GM18873 (cell line): ENCODE results near the gene PPP1R2B.

Experiments
- ATAC-seq: cut with Tn5 transposase; IDR thresholded peaks from one replicate; pipeline ENCODE4 v1.9.1; 2021; ENCODE audit warnings: mild to moderate bottlenecking, moderate library complexity, moderate number of reproducible peaks; ENCODE audit not compliant: unreplicated experiment, low FRiP score

The PPP1R2B gene

DNA sequence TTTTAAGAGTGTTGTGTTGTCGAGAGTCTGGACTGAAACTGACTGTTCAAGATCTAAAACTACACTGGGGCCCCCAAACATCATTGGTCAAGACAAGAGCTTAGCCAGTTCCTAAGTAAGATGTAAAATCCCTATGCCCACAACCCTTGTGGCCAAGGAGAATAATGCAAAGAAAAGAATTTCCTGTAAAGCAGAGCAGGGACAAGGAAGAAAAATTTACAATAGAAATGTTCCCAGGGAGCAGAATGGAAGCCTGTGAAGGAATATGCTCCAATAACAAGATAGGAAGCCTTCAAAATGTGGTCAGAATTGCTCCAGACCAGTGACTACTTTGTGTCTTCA lies 20.4 kb downstream of the PPP1R2B start:
- no peak for ATAC-seq

DNA sequence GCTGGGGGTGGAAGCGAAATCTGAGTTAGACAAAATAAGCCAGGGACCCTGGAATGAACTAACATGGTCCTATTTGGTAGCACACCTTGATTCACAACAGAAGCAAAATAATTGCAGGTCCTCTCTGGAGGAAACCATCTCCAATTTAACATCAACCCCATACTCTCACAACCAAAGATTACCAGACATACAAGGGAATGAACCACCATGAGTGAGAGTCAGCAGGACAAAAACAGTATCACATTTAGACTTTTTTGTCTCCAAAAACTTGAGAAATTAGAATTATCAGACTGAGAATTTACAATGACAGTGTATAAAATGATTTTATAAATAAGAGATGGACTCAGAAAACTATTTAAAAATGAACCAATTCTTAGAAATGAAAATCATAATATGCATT lies 21.1 kb downstream of the PPP1R2B start:
- ATAC-seq: no peak

DNA sequence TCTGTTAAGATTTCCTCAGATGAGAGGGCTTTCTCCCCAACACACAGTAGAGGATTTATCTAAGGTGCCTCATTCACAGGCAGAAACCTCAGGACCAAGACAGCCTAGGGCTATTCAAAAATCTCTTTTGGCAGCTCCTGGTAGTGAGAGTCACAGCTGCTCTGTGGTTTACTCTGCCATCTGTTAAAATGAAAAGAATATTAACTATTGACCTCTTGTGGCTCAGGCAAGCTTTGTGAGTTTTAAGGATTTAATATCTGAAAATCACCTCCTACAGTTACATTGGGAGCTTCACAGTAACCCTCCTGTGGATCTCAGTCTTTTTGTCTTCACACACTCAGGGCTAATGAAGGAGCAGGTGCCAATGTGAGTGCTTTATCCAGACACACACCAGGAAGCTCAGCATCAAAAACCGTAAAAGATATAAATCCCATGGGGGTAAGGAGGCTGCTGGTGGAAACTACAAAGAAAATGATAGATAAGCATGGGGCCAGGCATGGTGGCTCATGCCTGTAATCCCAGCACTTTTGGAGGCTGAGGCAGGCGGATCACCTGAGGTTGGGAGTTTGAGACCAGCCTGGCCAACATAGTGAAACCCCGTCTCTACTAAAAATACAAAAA lies 29.7 kb downstream of the PPP1R2B start:
- ATAC-seq: peak; percentile 92

DNA sequence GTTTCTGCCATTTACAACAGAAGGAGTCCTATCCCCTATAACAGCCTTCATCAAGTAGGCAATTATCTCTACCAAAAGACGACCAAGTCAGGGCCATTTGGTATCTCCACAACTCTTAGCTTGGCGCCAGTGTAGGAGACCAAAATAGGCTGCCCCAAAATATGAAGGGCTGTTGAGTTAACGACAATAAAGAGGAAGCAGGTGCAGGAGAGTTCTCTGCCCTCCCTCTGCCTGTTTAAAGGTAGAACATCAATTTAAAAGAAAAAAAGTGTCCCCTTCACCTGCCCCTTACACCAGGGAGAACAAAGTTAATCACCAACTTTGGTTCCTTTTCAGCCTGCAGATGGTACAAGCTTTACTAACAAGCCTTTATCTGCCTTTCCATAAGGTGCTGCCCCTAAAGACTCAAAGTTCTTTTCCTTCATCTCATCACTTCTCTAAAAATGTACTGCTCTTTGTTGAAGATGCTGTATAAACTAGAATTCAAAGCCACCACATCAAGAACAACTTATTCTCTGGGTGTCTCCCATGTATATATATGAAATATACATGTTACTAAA lies 33.3 kb downstream of the PPP1R2B start:
- no peak for ATAC-seq

DNA sequence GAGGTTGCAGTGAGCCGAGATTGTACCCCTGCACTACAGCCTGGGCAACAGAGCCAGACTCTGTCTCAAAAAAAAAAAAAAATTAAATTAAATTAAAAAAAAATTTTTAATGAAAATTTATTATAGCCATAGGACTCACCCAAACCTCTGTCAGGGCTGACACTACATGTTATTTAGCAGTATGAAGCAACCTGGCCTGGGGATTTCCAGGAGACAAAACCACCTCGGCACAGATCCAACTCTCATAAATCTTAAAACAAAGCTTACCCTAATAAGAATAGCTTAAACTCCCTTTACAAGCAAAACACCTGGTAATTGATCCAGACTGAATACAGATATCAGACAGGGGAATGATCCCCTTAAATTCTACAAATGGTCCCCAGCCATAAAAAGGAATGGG lies 38.4 kb downstream of the PPP1R2B start:
- ATAC-seq: no peak

DNA sequence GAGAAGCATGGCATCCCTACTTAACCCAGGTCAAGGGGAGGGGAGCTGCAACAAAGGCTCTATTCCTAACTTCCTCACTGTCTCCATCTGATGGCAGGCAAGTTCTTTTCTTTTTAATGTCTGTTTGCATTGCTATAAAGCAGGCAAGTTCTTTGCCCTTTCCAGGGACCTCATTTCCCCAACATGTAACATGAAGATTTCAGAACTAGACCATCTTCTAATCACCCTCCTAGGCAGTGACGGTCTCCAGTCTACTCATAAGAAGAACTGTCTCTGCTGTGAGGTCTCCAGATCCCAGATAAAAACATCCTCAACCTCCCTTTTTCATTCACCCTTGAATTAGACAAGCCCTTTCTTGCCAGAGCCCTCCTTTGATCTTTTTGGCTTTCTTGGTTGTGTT lies 42.1 kb downstream of the PPP1R2B start:
- ATAC-seq: no peak

DNA sequence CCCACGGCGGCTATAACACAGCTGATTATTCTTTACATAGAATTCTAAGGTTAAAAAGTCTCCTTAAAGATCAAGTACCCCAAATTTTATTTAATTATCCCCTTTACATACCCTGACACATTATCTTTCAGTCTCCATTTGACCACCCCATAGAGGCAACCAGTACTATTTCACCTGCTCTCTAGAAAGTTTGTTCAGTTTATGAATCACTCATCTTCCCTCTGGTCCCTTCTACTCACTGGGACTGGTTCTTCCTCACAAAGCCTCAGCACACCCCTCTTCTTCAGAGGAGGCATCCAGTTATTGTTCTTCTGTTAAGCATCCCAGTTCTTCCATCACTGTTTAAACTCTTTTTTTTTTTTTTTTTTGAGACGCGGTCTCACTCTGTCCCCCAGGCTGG lies 42.8 kb downstream of the PPP1R2B start:
- ATAC-seq: no peak

DNA sequence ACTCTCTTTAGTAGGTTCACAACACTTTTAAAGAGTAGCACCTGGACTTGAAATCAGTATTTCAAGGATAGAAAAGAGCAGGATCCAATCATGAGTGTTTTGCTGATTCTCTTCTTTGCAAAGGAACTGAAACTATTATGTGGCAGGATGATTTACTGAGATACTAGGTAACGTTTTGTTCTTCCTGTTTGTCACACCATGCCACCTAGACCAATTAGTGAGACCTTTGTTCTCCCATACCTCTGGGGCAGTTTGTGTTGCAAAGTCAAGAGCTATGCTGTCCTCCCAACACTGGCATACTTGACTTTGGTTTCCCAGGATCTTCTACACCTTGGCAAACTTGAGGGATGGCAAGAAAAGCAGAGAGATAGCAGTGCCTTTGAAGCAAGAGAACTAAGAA lies 43.4 kb downstream of the PPP1R2B start:
- ATAC-seq: no peak

DNA sequence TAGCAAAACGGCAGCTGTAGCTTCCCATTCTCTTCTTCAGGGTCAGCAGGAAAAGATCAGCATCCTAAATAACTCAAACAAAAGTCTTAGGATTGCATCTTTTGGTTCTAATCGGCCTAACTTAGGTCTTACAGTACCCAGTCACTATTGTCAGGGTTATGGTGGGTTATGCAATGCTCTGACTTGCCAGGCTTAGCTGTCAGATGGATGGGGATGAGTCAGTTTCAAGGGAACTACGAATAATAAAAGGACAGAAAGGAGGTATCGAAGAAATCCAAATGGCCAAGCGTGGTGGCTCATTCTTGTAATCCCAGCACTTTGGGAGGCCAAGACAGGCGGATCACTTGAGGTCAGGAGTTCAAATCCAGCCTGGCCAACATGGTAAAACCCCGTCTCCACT lies 46.5 kb downstream of the PPP1R2B start:
- ATAC-seq: no peak
